HG03139 (cell line): ENCODE results near the gene HUS1B.
"Not testable (repeated sequence)": the region's sequence is repeated elsewhere in the genome, so short reads cannot be mapped to it uniquely, and the experiment has no call there.

Experiments used
- ATAC-seq: cut with Tn5 transposase; IDR thresholded peaks from one replicate; pipeline ENCODE4 v1.9.1; 2021; ENCODE audit not compliant: unreplicated experiment

The HUS1B gene

GRCh38 chr6:679282-679681 is 22.4 kb upstream of the HUS1B start:
- no peak for ATAC-seq

- ATAC-seq, result no peak
Measured at GRCh38 chr6:678520-678919, 21.6 kb upstream of the HUS1B start.

DNA sequence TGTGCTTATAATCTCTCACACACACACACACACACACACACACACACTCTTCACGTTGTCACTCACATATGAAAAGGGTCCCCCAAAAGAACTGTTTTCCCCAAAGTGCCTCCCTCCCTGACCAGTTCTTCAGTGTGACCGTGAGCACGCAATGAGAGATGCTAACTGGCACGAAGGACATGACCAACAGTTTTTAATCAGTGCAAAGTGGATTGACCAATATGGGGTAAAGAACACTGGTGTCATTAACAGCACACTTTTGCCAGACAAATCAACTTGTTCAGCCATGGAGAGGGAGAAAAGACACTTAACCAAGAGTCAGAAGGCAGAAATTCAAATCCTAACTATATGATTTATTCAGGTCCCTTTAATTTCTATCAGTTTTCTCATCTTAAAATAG is 21.0 kb upstream of the HUS1B start:
- no peak for ATAC-seq

GRCh38 chr6:674956-675355 is 18.1 kb upstream of the HUS1B start:
- no peak for ATAC-seq

- no peak for ATAC-seq
Measured at GRCh38 chr6:674406-674805, 17.5 kb upstream of the HUS1B start.

DNA sequence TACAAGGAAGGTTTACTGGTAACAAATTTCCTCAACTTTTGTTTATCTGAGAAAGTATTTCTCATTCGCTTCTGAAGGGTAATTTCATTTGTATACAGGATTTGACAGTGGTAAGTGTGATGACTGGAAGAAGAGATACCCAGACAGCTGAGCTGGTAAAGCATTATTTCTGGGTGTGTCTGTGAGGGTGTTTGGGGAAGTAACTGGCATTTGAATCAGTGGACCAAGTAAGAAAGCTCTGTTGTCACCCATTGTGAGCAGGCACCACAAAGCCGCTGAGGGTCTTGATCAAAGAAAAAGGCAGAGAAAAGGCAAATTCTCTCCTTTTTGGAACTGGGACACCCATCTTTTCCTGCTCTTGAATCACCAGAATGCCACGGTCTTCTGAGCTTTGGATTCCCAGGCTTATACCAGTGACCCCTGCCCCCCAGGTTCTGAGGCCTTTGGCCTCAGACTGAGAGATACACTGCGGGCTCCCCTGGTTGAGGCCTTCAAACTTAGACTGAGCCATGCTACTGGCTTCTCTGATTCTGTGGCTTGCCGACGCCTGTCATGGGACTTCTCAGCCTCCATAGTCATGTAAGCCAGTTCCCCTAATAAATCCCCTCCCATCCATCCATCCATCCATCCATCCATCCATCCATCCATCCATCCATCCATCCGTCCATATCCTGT is 10.5 kb upstream of the HUS1B start:
- ATAC-seq, result no peak

- no peak for ATAC-seq
Measured at GRCh38 chr6:665403-666267, 8.7 kb upstream of the HUS1B start.

DNA sequence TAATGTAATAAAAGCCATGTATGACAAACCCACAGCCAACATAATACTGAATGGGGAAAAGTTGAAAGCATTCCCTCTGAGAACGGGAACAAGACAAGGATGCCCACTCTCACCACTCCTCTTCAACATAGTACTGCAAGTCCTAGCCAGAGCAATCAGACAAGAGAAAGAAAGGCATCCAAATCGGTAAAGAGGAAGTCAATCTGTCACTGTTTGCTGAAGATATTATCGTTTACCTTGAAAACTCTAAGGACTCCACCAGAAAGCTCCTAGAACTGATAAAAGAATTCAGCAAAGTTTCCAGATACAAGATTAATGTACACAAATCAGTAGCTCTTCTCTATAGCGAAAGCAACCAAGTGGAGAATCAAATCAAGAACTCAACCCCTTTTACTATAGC is 6.9 kb upstream of the HUS1B start:
- not testable (repeated sequence) for ATAC-seq

DNA sequence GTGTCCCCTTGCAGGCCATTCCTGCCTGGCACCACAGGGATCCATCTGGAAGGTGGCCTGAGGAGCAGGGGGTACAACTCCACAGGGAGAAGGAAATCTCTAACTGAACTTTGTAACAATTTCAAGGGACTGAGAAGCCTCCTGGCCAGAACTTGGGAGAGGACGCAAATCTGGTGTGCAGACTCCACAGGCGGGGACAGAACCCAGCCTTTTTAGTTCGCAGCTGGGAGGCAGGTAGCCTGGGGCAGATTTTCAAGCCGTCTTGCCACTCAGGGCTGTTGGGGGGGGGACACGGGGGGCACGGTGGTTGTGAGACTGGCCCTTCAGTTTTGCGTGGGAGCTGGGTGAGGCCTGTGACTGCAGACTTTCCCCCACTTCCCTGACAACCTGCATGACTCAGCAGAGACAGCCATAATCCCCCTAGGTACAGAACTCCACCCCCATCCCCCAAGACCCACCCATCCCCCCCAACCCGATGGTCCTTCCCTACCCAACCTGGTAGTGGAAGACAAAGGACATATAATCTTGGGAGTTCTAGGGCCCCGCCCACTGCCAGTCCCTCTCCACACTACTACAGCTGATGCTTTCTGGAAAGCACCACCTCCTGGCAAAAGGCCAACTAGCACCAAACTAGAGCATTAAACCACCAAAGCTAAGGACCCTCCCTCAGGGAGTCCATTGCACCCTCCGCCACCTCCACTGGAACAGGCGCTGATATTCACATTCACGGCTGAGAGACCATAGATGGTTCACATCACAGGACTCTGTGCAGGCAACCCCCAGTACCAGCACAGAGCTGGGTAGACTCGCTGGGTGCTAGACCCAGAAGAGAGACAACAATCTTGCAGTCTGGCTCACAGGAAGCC is 3.0 kb upstream of the HUS1B start:
- ATAC-seq, result no peak

DNA sequence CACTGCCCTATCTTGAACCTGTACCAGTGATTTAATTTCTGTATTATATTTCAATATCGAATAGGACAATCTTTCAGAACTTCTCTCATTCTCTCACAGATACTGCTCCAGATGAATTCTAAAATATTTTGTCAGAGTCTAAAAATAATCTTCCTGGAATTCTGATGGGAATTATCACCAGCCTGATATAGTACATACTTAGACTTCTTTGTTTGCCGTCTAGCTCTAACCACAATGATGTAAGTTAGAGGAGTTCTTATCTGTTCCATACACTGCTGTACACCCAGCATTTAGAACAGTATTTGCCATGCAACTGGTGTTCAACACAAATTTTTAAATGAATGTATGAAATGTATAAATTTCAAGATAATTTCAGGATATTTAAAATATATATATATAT is 1.3 kb upstream of the HUS1B start:
- ATAC-seq, result no peak

DNA sequence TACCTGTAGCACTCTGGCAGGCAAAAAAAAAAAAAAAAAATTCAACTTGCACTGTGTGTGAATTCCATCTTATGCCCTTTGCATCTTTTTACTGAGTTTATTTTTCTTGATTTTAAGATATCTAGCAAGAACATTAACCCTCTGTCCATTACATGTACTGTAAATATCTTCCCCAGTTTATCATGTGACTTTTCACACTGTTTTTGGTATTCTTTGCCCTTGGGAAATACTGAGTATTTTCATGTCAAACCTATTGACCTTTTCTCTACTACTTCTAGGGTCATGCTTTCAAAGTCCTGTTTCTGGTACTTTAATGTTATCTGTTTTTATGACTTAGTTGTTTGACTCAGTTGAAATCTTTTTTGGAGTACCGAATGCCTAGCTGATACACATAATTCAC is 843 bp upstream of the HUS1B start:
- no peak for ATAC-seq

DNA sequence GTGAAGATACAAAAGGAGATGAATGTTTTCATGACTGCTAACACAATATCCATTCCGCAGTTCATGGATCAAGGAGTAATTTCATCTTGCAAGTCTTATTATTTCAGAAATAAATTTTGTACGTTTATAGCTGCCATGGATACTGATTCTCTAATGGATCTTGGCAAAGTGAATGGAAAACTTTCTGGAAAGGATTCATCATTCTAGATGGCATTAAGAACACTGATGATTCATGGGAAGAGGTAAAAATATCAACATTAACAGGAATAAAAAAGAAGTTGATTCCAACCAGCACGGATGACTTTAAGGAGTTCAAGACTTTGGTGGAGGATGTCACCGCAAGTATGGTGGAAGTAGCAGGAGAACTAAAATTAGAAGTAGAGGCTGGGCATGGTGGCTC is 2.8 kb downstream of the HUS1B start:
- no peak for ATAC-seq

- ATAC-seq, result no peak
Measured at GRCh38 chr6:652865-653264, 4.0 kb downstream of the HUS1B start.

DNA sequence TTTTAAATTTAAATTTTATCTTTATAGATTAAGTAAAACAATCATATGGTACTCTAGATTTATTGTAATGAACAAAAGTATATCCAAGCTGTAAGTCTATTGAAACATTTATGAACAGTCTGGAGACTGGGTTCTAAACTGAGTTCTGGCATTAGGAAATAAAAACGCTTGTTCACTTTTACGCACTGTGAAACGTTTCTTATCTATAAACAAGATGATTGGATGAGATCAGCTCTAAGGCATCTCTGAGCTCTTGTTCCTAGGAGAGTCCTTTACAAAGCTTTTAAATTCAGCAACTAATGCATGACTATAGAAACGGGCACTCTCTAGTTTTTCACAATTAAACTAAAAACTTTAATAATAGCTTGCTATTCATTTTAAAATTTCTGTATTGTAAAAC is 6.8 kb downstream of the HUS1B start:
- ATAC-seq, result no peak

DNA sequence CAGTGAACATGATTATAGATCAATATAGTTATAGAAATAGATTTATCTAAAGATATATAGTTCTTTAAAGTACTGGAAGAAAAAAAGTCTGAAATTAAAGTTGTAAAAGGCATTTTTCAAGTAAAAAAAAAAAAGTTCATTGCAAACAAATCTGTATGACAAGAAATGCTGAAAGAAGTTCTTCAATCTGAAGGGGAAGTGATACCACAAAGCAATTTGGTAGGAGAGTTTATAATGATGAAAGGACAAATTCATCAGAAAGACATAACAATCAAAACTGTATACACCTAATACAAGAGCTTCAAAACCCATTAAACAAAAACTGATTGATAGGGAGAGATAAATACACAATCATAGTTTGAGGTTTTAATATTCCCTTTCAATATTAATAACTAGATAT is 14.1 kb downstream of the HUS1B start:
- ATAC-seq, result no peak

DNA sequence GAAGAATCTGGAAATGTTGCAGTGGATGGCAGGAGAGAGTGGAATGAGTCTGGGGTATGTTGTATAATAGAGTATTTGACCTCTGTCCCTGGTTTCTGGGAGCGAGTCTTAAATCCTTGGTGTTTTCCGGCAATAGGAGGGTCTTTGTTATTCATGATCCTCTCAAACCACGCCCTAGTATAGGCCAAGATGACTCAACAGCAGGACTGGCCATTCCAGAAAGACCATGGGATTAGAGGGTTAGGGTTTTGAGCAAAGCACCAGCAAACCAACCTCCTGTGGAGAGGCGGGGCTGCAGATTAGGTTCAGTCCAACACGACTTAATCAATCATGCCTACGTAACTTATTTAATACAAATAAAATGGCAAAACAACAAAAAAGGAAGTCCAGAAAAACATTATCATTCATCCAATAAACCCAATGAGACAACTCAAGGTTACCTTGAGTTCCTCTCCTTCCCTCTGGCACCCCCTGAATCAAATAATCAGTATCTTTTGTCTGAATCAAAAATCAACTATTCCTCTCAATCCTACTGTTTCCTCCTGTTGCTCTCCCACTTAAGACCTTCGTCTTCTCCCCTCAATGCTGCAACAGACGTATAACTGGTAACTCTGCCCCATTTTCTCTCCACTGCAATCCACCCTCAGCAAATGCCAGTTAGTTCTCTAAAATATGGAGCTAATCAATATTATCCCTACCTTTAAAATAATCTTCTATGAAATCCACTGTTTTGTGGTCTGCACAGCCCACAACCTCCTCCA is 15.5 kb downstream of the HUS1B start:
- no peak for ATAC-seq

DNA sequence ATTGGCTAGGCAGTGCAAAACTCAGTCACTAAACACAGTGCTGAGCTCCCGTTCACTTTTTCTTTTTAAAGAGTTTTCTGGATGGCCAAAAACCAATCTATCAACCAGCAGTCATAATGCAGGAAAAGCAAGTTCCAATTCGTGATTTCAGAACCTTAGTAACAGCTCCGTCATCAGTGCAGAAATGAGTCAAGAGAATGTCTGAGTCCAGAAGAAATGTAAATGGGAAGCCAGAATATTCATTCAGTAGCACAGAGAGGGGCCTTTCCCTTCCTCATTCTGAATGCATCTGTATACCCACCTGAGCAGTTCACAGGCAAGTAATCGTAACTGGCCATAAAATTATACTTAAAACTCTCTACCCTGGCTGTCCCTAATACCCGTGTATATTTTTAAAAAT is 20.4 kb downstream of the HUS1B start:
- no peak for ATAC-seq

- no peak for ATAC-seq
Measured at GRCh38 chr6:635233-635632, 21.7 kb downstream of the HUS1B start.

DNA sequence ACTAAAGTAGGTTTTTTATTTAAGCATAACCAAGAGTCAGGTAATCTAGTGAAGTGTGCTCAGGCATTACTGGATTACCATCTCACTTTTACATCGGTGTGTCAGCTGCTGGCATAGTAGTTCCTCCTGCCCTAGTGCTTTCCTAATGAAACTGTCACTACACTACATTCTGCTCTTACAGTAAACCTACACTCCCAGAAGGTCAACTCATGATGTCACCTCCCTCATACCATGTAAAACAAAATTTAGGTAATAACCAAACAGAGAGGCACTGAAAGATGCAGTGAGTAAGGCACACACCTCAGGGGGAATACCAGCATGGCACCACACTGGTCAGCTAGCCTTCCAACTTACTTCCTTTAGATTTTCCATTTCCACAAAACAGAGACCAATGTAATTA is 23.3 kb downstream of the HUS1B start:
- no peak for ATAC-seq

- no peak for ATAC-seq
Measured at GRCh38 chr6:628766-629165, 28.1 kb downstream of the HUS1B start.

DNA sequence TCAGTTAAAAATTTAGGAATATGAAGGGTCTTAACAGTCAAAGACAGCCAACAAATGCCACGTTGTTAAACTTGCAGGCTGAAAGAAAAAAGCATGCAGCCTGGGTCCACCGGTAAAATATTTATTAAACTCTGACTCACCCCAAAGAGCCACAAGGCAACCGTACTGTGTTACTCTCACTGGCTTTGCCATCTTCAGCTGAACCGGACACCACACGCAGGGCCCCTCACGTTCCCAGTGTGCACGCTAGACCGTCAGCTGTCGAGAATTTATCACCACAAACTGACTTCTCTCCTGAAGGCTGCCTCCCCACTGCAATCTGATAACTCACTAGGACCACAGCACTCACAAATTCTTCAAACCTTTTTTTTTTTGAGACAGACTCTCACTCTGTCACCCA is 30.7 kb downstream of the HUS1B start:
- no peak for ATAC-seq
